Effector memory CD8-positive, alpha-beta T cell (primary cell): Measurements from ENCODE around the gene PDIA6.
A peak's percentile ranks its signal among the peaks of the same experiment; 100 is the strongest.

Experiments
- ATAC-seq: fragments of 150-1000 bp; cut with Tn5 transposase; replicated peaks from 2 replicates; pipeline ENCODE4 v1.10.0; 2021; ENCODE audit warnings: mild to moderate bottlenecking, moderate library complexity
- DNase-seq, 3 experiments: peaks; one replicate each; pipeline ENCODE4 v3.0.0; 2021
- H3K27ac Mint-ChIP-seq, 2 donors: one replicate each; pipeline ENCODE4 v1.8.0; 2022; ENCODE audit warnings: mild to moderate bottlenecking in 2 of 2, mixed read lengths in 2 of 2, moderate library complexity in 2 of 2
- H3K27me3 Mint-ChIP-seq, 2 donors: one replicate each; pipeline ENCODE4 v1.8.0; 2022; ENCODE audit warnings: mixed read lengths in 2 of 2
- H3K36me3 Mint-ChIP-seq: one replicate; pipeline ENCODE4 v1.8.0; 2022; ENCODE audit warnings: mild to moderate bottlenecking, moderate library complexity, mixed read lengths; ENCODE audit not compliant: insufficient read depth
- H3K4me1 Mint-ChIP-seq, 2 donors: one replicate each; pipeline ENCODE4 v1.8.0; 2022; ENCODE audit warnings: low read depth in 2 of 2, mixed read lengths in 2 of 2
- H3K4me3 Mint-ChIP-seq, 2 donors: one replicate each; pipeline ENCODE4 v1.8.0; 2022; ENCODE audit warnings: mild to moderate bottlenecking in 2 of 2, mixed read lengths in 2 of 2, moderate library complexity in 2 of 2
- H3K9me3 Mint-ChIP-seq, 2 donors: one replicate each; pipeline ENCODE4 v1.8.0; 2022; ENCODE audit warnings: mixed read lengths in 2 of 2

The PDIA6 gene

DNA sequence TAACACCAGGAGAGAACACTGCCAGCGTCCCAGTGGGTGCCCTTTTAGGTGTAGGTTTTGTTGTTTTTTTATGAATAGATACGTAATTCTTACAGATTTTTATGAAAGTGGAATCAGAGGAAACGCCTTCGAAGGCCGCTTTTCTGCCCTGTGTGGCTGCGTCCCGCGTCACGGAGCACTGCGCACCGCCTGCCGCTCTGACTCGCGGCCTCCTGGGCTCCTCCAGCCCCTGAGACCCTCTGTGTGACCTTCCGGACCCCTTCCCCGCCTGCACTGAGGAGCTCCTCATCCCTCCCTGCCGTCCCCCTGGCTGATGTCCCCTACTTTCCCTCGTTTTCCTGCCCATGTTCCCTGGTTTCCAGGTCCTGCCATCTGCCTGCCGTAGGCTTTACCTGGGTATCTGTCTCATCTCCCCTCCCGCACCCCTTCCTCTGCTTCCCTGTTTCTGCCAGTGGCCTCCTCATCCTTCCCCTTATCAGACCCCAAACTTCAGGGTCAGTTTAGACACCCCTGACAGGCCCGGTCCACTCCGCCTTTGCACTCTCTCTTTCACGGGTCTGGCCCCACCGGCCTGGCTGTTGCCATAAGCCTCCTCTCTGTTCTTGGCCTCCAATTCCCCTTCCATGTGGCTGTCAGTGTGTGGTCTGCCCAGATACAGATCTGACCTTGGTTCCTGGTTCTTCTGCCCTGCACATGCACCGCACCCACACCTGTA, 32.7 kb downstream of the PDIA6 start:
- H3K27me3 Mint-ChIP-seq, result no peaks in the 10 kb centered on the region
- DNase-seq, result no peak
- H3K4me3 Mint-ChIP-seq, result no peak overlapping the region
- H3K9me3 Mint-ChIP-seq, result no peaks in the 10 kb centered on the region
- H3K4me1 Mint-ChIP-seq, result peaks cover 0 to 4% of the 10 kb centered on the region in 2 donors
- peaks cover 57% of the 10 kb centered on the region for H3K36me3 Mint-ChIP-seq
- no peak for ATAC-seq
- peak overlapping the region in 1 of 2 donors; percentile 36 for H3K27ac Mint-ChIP-seq

DNA sequence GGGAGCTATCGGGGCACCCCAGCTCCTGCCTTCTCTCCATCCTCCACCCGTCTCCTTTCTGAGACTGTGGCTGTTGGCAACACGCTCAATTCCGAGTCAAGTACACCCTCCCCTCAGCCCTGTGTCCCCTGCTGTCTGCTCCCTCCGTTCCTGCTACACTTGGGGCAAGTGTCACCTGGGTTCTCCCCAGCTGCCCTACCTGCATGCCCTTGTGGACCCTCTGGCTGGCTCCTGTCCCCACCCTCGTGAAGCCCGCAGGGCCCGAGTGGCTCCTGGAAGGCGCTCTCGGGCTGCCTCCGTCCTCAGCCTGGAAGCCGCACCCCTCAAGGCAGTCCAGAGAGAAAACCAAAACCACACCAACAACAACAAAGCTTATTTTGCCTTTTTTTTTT, 33.9 kb downstream of the PDIA6 start:
- Mint-ChIP-seq H3K27ac (peak overlapping the region in 1 of 2 donors; percentile 72), H3K4me3 (no peak overlapping the region), H3K36me3 (peaks cover 45% of the 10 kb centered on the region), H3K27me3 (no peaks in the 10 kb centered on the region), H3K9me3 (no peaks in the 10 kb centered on the region), H3K4me1 (peaks cover 0 to 4% of the 10 kb centered on the region in 2 donors)
- no peak for ATAC-seq
- no peak for DNase-seq

DNA sequence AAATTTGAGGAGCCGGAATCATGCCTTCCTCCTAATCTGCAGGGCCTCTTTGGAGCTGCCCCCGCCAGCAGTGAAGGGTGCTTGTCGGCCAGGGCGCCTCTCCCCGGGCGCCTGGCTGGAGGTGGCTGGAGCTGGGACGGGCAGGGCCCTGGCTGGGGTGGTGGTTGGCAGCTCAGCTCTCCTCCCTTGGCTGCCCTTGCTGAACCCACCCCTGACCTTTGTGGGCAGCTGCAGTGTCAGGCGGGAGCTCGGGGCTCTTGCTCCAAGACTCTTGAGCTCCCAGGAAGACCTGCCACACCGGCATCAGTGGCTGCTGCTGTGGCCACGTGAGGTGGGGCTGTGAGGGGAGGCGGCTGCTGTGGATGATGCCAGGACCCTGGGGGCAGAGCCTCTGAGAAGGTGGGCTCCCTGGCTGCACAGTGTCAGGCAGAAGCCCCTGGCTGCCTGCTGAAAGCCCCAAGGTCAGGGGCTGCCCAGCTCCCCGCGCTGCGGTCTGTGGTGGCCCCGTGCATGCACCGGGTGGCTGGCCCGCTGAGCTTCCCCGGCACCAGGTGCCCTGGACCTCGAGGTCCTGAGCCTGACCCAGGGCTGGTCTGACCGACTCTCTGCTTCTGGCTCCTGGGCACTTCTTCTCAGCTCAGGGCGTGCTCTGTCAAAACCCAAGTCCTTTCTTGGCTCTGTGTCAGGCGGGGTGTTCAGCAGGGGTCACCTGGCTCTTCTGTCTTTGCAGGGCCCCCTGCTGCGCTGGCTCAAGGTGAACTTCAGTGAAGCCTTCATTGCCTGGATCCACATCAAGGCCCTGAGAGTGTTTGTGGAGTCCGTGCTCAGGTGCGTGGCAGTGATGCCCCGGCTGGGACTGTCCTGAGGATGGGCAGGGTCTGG, 34.5 kb downstream of the PDIA6 start:
- Mint-ChIP-seq H3K27me3 (no peaks in the 10 kb centered on the region), H3K4me3 (no peak overlapping the region), H3K4me1 (peaks cover 0 to 4% of the 10 kb centered on the region in 2 donors), H3K27ac (peak overlapping the region in 1 of 2 donors; percentile 83), H3K36me3 (peaks cover 39% of the 10 kb centered on the region), H3K9me3 (no peaks in the 10 kb centered on the region)
- DNase-seq, result no peak
- ATAC-seq, result no peak

DNA sequence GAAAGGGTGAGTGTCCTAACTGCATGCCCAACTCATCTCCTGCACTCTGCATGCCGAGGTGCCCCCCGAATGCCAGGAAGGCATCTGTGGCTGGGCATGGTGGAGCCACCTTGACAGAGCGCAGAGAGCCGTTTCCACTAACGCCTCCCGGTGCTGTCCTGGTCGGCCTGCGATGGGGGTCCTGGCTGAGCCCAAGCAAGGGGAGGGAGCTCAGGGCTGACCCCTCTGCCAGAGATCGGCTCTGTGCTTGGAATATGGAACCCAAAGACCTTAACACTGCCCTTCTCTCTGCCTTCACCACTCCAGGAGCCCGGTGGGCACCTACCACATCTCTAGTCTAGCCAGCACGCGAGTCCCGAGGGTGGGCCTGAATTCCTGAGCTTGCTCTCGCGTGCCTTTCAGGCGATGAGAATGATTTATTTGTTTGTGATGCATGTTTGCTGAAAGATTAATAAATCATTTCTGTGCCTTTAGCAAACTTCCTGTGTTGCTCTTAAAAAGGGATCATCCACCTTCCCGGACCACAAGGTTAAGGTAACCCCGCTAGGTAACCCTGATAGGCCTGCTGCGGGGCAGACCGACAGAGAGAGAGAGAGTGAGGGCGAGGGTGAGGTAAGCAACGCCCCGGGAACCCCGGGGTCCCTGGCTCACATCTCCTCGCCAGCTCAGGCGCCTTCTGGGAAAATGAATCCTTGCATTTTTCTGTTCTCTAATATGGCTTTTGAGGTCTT, 35.3 kb downstream of the PDIA6 start:
- no peak for ATAC-seq
- no peaks in the 10 kb centered on the region for H3K27me3 Mint-ChIP-seq
- no peaks in the 10 kb centered on the region for H3K9me3 Mint-ChIP-seq
- H3K4me1 Mint-ChIP-seq, result peaks cover 0 to 4% of the 10 kb centered on the region in 2 donors
- H3K36me3 Mint-ChIP-seq, result peaks cover 31% of the 10 kb centered on the region
- peak overlapping the region in 1 of 2 donors; percentile 83 for H3K27ac Mint-ChIP-seq
- no peak for DNase-seq
- H3K4me3 Mint-ChIP-seq, result no peak overlapping the region

DNA sequence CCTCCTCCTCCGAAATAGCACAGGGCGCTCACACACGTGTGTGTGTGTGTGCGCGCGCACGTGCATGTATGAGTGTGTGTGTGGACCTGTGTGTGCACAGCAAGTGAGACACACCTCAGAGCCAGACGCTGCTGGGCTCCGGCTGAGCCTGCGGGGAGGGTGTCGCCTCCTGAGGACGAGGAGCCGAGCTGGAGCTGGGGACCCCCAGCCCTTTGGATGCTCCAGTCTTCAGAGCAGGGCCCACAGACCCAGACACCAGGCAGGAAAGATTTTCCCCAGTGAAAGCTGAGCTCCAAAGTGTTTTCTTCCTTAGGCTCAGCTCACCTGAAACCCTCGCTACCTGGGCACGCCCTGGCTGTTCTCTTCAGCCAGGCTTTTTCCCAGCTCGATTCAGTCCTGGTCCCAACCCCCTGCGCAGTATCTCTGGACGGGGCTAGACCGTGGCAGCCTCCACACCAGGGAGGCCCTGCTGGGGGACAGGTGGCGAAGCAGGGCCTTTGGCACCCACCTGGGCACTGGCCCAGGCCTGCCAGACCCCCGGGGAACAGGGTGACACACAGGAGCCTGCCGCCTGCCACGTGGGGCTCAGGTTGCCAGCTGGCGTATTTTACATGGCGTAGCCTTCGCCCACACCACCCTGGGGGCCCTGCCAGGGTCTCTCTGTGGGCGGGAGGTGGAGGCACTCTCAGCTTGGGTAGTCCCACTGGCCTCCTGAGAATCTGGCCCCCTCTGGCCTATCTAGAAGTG, 36.2 kb downstream of the PDIA6 start:
- peaks cover 0 to 4% of the 10 kb centered on the region in 2 donors for H3K4me1 Mint-ChIP-seq
- DNase-seq (no peak), ATAC-seq (no peak)
- H3K36me3 Mint-ChIP-seq, result peaks cover 23% of the 10 kb centered on the region
- no peaks in the 10 kb centered on the region for H3K27me3 Mint-ChIP-seq
- H3K27ac Mint-ChIP-seq, result no peak overlapping the region
- H3K4me3 Mint-ChIP-seq, result no peak overlapping the region
- no peaks in the 10 kb centered on the region for H3K9me3 Mint-ChIP-seq

DNA sequence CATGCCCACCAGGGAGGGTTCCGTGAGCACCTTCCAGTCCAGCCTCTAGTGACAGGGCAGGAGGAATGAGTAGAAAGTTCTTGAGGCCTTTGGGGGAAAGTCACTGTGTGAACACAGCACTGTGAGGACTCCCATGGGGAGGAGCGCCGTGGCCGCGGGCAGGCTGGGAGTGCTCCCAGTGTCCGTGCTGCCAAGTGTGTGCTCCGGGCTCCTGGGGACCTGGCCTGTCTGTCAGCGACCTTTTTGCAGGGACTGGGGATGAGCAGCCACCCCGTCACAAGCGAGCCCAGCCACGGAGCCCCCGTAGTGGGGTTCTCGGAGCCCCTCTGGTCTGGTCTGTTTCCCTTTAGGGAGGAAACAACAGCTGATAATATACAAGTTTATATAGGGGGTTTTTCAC, 36.8 kb downstream of the PDIA6 start:
- Mint-ChIP-seq H3K27ac (no peak overlapping the region), H3K9me3 (no peaks in the 10 kb centered on the region), H3K4me1 (peaks cover 0 to 4% of the 10 kb centered on the region in 2 donors), H3K4me3 (no peak overlapping the region), H3K27me3 (no peaks in the 10 kb centered on the region), H3K36me3 (peaks cover 17% of the 10 kb centered on the region)
- no peak for DNase-seq
- no peak for ATAC-seq

DNA sequence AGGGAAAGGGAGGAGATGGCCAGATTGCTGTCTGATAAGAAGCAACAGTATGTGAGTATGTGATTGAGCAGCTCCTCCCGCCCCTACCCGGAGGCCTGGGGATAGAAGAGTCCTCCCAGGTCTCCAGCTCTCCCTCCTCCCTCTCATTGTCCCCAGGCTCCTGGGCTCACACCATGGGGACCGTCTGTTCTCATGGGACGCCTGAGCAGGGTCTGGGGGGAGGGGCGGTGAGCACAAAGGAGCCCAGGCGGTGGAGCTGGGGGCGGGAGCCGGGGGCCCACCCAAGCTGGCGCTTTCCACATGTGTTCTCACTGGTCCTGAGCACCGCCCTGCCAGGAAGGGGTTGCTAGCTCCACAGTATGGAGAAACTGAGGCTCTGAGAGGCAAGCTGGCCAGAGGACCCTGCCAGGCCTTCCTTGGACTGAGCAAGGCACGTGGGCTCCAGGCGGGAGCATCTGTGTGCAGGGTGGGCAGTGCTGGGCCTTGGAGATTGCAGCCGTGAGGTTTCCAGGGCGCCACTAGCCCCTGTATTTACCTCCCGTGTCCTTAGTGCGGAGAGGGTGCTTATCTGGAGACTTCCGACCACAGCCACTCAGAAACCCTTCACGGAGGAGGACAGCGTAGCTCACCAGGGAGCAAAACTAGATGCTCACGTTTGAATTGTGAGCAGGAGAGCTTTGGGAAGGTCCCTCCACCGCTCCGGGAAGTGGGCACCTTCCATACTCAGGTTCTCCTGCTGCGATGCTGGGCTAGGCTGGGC, 37.4 kb downstream of the PDIA6 start:
- Mint-ChIP-seq H3K27me3 (no peaks in the 10 kb centered on the region), H3K4me3 (no peak overlapping the region), H3K36me3 (peaks cover 11% of the 10 kb centered on the region), H3K9me3 (no peaks in the 10 kb centered on the region), H3K4me1 (peaks cover 0 to 3% of the 10 kb centered on the region in 2 donors), H3K27ac (peak overlapping the region in 1 of 2 donors; percentile 41)
- no peak for ATAC-seq
- no peak for DNase-seq

DNA sequence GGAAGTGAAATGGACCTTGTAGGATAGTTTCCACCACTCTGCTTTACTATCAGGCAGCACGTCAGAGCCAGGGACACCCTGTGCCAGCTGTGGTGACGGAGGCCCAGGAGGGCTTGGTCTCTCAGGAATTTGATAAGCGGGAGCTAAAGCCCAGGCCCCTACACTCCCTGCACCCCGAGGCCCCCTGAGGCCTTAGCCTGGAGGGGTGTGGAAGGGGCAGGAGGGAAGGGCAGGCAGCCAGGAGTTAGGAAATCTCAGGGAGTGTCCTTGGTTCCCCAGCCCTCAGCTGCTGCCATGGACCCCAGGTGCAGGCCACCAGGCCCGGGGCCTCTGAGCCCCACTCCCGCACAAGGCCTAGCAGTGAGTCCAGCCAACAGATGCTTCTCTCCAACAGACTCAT, 38.2 kb downstream of the PDIA6 start:
- no peaks in the 10 kb centered on the region for H3K9me3 Mint-ChIP-seq
- H3K36me3 Mint-ChIP-seq, result peaks cover 8% of the 10 kb centered on the region
- peaks cover 0 to 2% of the 10 kb centered on the region in 2 donors for H3K4me1 Mint-ChIP-seq
- ATAC-seq (no peak), DNase-seq (no peak)
- no peak overlapping the region for H3K4me3 Mint-ChIP-seq
- peak overlapping the region; percentile 41 to 68 for H3K27ac Mint-ChIP-seq
- H3K27me3 Mint-ChIP-seq, result no peaks in the 10 kb centered on the region

DNA sequence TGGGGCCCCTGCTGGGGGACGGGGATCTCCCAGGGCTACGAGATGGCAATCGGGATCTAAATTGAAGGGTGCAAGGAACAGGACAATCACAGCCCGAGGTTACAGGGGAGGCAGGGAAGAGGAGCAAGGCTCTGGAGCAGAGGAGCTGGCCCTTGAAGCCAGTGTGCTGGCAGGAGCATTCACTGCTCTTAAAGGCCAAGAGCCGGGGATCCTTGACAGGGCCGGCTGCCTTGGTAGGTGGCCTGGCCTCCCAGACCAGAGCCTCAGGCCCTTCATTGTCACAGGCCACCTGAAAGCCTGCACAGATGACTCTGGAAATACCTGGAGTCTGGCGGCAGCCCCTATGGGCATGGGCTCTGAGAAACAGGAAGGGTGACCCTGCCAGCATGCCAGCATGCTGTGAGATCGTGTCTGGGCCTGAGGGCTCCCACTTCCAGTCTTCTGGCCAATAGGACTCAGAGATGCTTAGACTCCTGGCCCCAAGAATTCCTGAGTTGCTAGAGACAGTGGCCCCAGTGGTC, 38.7 kb downstream of the PDIA6 start:
- DNase-seq (no peak), ATAC-seq (no peak)
- Mint-ChIP-seq H3K4me1 (peaks cover 0 to 2% of the 10 kb centered on the region in 2 donors), H3K27me3 (no peaks in the 10 kb centered on the region), H3K27ac (no peak overlapping the region), H3K36me3 (peaks cover 8% of the 10 kb centered on the region), H3K9me3 (no peaks in the 10 kb centered on the region), H3K4me3 (no peak overlapping the region)

DNA sequence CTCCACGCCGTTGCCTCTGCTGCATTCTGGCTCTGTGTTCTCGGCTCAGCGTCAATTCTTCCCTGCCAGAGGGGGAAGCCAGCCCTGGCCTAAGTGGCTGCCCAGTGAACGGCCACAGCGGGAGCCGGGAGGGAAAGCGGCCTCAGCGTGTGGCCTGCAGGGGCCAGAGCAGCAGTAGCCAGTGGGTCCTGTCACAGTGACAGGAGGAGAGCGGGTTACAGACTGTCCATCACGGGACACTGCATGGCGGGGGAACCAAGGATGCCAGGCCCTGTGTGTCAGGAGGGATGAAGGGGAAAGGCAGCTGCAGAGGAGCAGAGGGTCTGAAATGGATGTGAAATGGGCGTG, 39.7 kb downstream of the PDIA6 start:
- no peaks in the 10 kb centered on the region for H3K9me3 Mint-ChIP-seq
- peaks cover 0 to 2% of the 10 kb centered on the region in 2 donors for H3K4me1 Mint-ChIP-seq
- peaks cover 3% of the 10 kb centered on the region for H3K36me3 Mint-ChIP-seq
- no peak for DNase-seq
- H3K27me3 Mint-ChIP-seq, result no peaks in the 10 kb centered on the region
- no peak for ATAC-seq
- peak overlapping the region in 1 of 2 donors; percentile 8 for H3K27ac Mint-ChIP-seq
- no peak overlapping the region for H3K4me3 Mint-ChIP-seq

DNA sequence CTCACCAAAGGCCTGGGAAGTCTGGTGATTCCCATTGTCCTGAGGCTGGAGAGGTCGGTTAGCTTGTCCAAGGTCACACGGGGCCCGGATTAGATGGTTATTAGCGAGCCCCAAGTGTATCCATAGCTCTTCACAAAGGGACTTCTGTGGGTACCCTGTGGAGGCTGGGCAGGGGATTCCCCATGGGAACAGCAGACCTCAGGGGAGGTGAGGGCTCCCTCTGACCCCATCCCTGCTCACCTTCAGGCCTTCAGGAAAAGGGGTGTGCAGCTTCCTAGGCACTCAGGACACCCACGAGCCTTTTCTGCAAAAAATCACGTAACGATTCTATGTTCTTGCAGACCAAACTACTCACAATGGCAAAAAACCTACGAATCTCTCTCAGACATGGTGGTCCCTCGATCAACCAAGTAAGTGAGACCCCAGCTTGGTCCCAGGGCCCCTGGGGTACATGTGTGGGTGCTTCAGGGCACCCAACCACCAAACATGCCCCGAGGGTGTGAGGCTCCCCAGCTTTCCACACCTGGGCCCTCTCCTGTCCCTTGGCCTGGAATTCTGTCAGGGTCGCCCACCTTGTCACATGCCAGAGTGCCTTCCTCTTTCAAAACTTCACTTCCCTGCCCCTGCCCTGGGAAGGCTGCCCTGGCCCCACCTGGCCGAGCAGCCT, 40.3 kb downstream of the PDIA6 start:
- no peak overlapping the region for H3K4me3 Mint-ChIP-seq
- ATAC-seq, result no peak
- H3K36me3 Mint-ChIP-seq, result peaks cover 3% of the 10 kb centered on the region
- H3K27me3 Mint-ChIP-seq, result no peaks in the 10 kb centered on the region
- peak overlapping the region in 1 of 2 donors; percentile 8 for H3K27ac Mint-ChIP-seq
- H3K9me3 Mint-ChIP-seq, result no peaks in the 10 kb centered on the region
- DNase-seq, result no peak
- peaks cover 0 to 2% of the 10 kb centered on the region in 2 donors for H3K4me1 Mint-ChIP-seq

DNA sequence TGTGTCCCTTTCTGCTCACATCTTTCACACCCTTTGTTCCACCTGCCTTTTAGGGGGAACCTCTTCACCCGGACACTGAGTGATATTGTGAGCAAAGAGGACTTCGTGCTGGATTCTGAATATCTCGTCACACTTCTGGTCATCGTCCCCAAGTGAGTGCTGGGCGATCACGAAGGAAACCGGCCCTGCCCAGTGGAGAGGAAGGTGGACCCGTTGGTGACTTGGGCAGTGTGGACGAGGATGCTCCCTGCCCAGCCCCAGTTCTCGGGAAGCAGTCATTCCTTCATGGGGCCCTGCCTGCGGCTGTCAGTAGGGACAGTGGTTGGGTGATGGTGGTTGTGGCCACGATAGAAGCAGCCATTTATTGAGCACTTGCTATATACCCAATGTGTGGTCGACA, 40.8 kb downstream of the PDIA6 start:
- Mint-ChIP-seq H3K27ac (no peak overlapping the region), H3K36me3 (peaks cover 3% of the 10 kb centered on the region), H3K4me1 (peaks cover 0 to 2% of the 10 kb centered on the region in 2 donors), H3K9me3 (no peaks in the 10 kb centered on the region), H3K4me3 (no peak overlapping the region), H3K27me3 (no peaks in the 10 kb centered on the region)
- DNase-seq, result no peak
- ATAC-seq, result no peak
